GM12864 (cell line): ENCODE results near the gene MOSMO.
"Not testable (repeated sequence)": the region's sequence is repeated elsewhere in the genome, so short reads cannot be mapped to it uniquely, and the experiment has no call there.

ENCODE experiments used
- DNase-seq: peaks from one replicate; pipeline ENCODE4 v3.0.0-alpha.2; 2011; ENCODE audit warnings: low read depth
- H3K4me3 ChIP-seq: 2 replicates; pipeline ENCODE4 v1.5.1; 2011; ENCODE audit warnings: mild to moderate bottlenecking, low read depth, low read length, control low read depth
- TF ChIP-seq, protein P1 (sequence below): IDR thresholded peaks from 2 replicates; pipeline ENCODE4 v1.5.1; 2011; ENCODE audit warnings: low read depth, mild to moderate bottlenecking, moderate library complexity, low read length, control low read depth, inconsistent platforms; ENCODE audit errors: missing control alignments

MOSMO gene

DNA sequence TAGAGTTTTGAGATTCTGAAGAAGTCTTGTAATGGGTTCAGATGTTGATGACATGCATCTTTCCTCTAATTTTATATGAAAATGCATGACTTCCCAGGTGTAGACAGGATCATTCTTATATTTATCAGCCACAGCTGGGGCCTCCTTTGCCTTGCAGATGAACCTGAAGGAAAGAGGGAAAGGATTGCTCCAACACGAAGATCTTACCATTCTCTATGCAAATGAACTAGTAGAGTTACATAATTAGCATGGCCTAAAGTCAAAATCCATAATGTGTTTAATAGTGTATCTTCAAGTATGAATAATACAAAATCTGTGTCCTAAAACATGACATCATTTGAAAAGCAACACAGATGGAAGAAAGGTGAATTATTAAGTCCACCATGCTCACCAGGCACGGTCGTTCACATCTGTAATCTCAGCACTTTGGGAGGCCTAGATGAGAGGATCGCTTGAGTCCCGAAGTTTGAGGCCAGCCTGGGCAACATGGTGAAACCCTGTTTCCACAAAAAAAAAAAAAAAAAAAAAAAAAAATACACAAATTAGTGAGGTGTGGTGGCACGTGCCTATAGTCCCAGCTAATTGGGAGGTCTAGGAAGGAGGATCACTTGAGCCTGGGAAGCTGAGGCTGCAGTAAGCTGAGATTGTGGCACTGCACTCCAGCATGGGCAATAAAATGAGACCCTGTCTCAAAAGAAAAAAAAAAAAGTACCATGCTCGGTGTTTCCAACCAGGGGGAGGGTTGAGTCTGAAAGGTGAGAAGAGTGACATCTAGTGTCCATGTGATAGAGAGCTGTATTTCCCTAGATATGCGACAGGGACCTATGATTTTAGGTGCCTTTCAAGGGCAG lies 90.7 kb downstream of the MOSMO start:
- no peak overlapping the region for H3K4me3 ChIP-seq
- DNase-seq, result peak; percentile 30
- TF ChIP-seq, protein P1, sequence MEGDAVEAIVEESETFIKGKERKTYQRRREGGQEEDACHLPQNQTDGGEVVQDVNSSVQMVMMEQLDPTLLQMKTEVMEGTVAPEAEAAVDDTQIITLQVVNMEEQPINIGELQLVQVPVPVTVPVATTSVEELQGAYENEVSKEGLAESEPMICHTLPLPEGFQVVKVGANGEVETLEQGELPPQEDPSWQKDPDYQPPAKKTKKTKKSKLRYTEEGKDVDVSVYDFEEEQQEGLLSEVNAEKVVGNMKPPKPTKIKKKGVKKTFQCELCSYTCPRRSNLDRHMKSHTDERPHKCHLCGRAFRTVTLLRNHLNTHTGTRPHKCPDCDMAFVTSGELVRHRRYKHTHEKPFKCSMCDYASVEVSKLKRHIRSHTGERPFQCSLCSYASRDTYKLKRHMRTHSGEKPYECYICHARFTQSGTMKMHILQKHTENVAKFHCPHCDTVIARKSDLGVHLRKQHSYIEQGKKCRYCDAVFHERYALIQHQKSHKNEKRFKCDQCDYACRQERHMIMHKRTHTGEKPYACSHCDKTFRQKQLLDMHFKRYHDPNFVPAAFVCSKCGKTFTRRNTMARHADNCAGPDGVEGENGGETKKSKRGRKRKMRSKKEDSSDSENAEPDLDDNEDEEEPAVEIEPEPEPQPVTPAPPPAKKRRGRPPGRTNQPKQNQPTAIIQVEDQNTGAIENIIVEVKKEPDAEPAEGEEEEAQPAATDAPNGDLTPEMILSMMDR, result peak; percentile 73

DNA sequence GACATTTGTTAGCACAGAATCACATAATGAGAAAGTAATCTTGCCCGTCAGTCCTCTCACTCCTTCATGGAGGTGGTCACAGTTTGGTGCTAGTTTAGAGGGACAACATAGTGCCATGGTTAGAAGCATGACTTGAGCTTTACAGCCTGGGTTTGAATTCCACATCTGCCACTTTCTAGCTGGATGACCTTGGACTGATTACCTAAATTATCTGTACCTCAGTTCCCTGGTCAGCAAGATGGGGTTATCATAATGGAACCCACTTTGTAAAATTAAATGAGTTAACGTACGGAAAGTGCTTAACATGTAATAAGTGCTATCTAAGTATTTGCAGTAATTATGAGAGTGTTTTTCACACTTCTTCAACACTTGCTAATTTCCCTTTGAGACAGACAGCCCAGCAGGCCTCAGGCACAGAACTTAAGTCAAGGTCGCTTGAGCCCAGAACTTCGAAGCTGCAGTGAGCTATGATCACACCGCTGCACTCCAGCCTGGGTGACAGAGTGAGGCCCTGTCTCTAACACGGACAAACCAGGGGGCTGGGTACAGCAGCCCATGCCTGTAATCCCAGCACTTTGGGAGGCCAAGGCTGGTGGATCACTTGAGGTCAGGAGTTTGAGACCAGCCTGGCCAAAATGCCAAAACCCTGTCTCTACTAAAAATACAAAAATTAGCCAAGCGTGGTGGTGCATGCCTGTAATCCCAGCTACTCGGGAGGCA lies 91.5 kb downstream of the MOSMO start:
- no peak overlapping the region for H3K4me3 ChIP-seq
- DNase-seq, result no peak
- TF ChIP-seq, protein P1, result no peak

DNA sequence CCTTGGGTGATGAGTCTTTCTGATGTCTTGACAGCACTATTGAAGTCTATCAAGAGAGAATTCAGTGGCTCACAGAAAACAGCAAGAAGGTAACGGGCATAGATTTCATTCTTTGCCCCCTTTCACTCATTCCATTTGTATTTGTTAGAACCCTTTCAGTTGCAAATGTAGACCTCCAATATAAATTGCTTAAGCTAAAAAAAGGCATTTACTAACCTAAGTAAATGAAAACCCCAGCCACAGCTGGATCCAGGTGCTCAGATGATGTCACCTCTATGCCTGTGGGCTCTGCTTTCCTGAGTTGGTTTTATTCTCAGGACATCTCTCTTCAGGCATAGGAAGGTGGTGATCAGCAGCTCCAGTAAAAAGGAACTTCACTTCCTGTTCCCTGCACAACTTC lies 95.5 kb downstream of the MOSMO start:
- no peak overlapping the region for H3K4me3 ChIP-seq
- DNase-seq, result no peak
- TF ChIP-seq, protein P1, result no peak

DNA sequence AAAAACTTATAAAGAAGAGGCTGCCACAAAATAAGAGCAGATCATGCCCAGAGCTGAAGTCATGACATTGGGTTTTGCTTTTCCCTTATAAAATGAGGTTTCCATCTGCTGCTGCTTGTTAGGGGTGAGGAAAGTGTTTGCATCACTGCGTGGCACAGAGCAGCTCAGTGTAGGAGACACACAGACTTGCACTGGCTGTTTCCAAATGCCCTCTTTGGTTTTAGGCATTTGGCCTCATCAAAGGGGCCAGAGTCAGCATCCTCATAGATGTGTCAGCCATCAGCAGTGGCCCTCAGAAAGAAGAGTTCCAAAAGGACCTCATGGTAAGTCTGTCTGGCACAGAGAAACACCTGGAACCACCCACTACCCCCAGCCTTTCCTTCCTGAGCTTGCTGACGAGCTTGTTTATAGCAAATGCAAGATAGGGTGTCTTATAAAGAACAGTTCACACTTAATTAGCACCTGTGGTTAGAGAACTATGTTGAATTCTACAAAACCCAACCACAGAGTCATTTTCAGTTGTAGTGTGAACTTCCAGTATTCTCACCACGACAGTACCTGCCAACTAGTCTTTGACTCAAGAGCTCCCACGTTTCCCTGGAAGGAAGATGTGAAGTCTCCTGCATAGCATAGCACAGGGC lies 101.5 kb downstream of the MOSMO start:
- TF ChIP-seq, protein P1, result no peak
- DNase-seq, result no peak
- no peak overlapping the region for H3K4me3 ChIP-seq

DNA sequence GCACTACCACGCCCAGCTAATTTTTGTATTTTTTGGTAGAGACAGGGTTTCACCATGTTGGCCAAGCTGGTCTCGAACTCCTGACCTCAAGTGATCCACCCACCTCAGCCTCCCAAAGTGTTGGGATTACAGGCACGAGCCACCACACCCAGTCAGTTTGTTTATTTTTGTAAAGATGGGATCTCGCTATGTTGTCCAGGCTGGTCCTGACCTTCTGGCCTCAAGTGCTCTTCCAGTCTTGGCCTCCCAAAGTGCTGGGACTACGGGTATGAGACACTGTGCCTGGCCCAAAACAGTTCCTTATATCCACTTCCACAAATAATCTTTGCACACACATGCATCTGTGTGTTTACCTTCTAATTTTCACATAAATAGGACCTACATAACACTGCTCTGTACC lies 103.7 kb downstream of the MOSMO start:
- not testable (repeated sequence) for DNase-seq, H3K4me3 ChIP-seq

DNA sequence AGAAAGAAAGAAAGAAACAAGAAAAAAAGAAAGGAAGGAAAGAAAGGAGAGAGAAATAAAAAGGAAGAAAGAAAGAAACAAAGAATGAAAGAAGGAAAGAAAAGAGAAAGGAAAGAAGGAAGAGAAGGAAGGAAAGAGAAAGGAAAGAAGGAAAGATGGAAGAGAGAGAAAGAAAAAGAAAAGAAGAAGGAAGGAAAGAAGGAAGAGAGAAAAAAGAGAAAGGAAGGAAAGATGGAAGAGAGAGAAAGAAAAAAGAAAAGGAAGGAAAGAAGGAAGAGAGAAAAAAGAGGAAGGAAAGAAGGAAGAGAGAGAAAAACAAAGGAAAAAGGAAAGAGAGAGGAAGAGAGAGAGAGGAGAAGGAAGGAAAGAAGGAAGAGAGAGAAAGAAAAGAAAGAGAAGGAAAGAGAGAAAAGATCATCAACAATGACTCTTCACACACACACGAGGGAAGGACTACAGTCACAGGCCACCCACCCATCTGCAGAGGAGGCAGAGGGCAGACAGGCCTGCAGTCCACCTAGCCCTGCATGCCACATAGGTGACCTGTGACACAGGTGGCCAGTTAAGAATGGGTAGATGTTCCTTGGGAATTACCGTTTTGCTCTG lies 108.3 kb downstream of the MOSMO start:
- no peak overlapping the region for H3K4me3 ChIP-seq
- no peak for DNase-seq
- TF ChIP-seq, protein P1, result no peak

DNA sequence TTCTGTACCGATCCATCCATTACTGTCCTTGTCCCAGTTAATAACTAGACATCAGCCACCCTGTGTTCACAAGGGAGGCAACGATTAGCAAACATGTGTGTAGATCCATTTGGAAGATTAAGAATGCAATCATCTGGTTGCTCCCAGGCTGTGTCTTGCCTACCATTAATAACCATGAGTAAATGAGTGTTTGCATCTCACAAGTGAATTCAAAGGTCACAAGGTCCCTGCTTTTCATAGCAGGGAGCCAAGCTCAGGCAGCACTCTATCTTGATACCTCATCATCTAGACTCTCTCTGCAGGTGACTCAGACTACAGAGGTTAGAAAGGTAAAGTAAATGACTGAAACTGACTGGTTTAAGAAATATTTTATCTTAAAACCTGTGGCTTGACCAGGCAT lies 109.7 kb downstream of the MOSMO start:
- TF ChIP-seq, protein P1, result no peak
- no peak overlapping the region for H3K4me3 ChIP-seq
- DNase-seq, result no peak
